WTC11 (cell line): ENCODE data around the gene KIF3A. TPM values are rescaled to one million over a fixed set of nuclear protein-coding genes. Genes with fewer than 3 reads are reported as not detected.

Experiments used
- ATAC-seq: fragments of 200-7000 bp; cut with Tn5 transposase; 2 replicates; pipeline ENCODE4 v1.10.0; 2021; ENCODE audit warnings: mild to moderate bottlenecking, moderate library complexity
- CTCF ChIA-PET: fragments of 300-600 bp; sonication (Branson Sonifier 250); formaldehyde crosslinking; loops from one replicate; lab custom pipeline; 2021; ENCODE audit warnings: antibody characterized with exemption; lab: Charles Lee
- POLR2A ChIA-PET: fragments of 350-600 bp; sonication (Branson Sonifier 250); formaldehyde crosslinking; loops from one replicate; lab custom pipeline; 2021; ENCODE audit warnings: antibody characterized with exemption; lab: Charles Lee
- DNase-seq: peaks from one replicate; pipeline ENCODE4 v3.0.0; 2021; ENCODE audit warnings: low spot score
- H3K27ac Mint-ChIP-seq: 2 replicates; pipeline ENCODE4 v1.8.0; 2021; ENCODE audit warnings: mixed read lengths
- H3K27me3 Mint-ChIP-seq: 2 replicates; pipeline ENCODE4 v1.8.0; 2021; ENCODE audit warnings: low read depth, mild to moderate bottlenecking, moderate library complexity, mixed read lengths
- H3K36me3 Mint-ChIP-seq: 2 replicates; pipeline ENCODE4 v1.8.0; 2021; ENCODE audit warnings: mixed read lengths
- H3K4me1 Mint-ChIP-seq: 2 replicates; pipeline ENCODE4 v1.8.0; 2022; ENCODE audit warnings: mixed read lengths
- H3K4me3 Mint-ChIP-seq: 2 replicates; pipeline ENCODE4 v1.8.0; 2021; ENCODE audit warnings: mild to moderate bottlenecking, moderate library complexity, mixed read lengths
- H3K9me3 Mint-ChIP-seq: 2 replicates; pipeline ENCODE4 v1.8.0; 2021; ENCODE audit warnings: mixed read lengths
- AFF4 ChIP-seq: sonication (generic); formaldehyde crosslinking; IDR thresholded peaks from 2 replicates; pipeline ENCODE4 v1.8.1; 2023; ENCODE audit warnings: mild to moderate bottlenecking, missing genetic modification reagents, borderline replicate concordance
- ATF6 ChIP-seq: sonication (generic); formaldehyde crosslinking; IDR thresholded peaks from 2 replicates; pipeline ENCODE4 v1.8.1; 2023; ENCODE audit warnings: mild to moderate bottlenecking, missing genetic modification reagents
- EMX1 ChIP-seq: fragments of 250-450 bp; sonication (Bioruptor Pico); IDR thresholded peaks from 2 replicates; pipeline ENCODE4 v1.8.0; 2021; ENCODE audit warnings: mild to moderate bottlenecking
- FOXP1 ChIP-seq: sonication (generic); formaldehyde crosslinking; IDR thresholded peaks from 2 replicates; pipeline ENCODE4 v1.8.0; 2022; ENCODE audit warnings: missing genetic modification reagents, mild to moderate bottlenecking, moderate library complexity, borderline replicate concordance
- JAZF1 ChIP-seq: fragments of 250-450 bp; sonication (Bioruptor Pico); IDR thresholded peaks from 2 replicates; pipeline ENCODE4 v1.9.0; 2021; ENCODE audit warnings: moderate library complexity, mild to moderate bottlenecking, inconsistent platforms
- MYBL2 ChIP-seq: sonication (generic); formaldehyde crosslinking; IDR thresholded peaks from 2 replicates; pipeline ENCODE4 v1.8.1; 2023; ENCODE audit warnings: mild to moderate bottlenecking, moderate library complexity, missing genetic modification reagents
- NFATC4 ChIP-seq: fragments of 250-450 bp; sonication (Bioruptor Pico); IDR thresholded peaks from 2 replicates; pipeline ENCODE4 v1.9.0; 2021; ENCODE audit warnings: mild to moderate bottlenecking
- NR2C2 ChIP-seq: sonication (generic); formaldehyde crosslinking; IDR thresholded peaks from 2 replicates; pipeline ENCODE4 v1.8.0; 2022; ENCODE audit warnings: mild to moderate bottlenecking, missing genetic modification reagents
- OVOL2 ChIP-seq: fragments of 250-450 bp; sonication (Bioruptor Pico); IDR thresholded peaks from 2 replicates; pipeline ENCODE4 v1.9.0; 2021; ENCODE audit warnings: mild to moderate bottlenecking, borderline replicate concordance
- PRRX2 ChIP-seq: fragments of 250-450 bp; sonication (Bioruptor Pico); IDR thresholded peaks from 2 replicates; pipeline ENCODE4 v1.8.0; 2021; ENCODE audit warnings: mild to moderate bottlenecking
- RORB ChIP-seq: fragments of 250-450 bp; sonication (Bioruptor Pico); IDR thresholded peaks from 2 replicates; pipeline ENCODE4 v1.9.0; 2021; ENCODE audit warnings: mild to moderate bottlenecking
- SMAD4 ChIP-seq: sonication (generic); formaldehyde crosslinking; IDR thresholded peaks from 2 replicates; pipeline ENCODE4 v1.8.0; 2022; ENCODE audit warnings: mild to moderate bottlenecking, missing genetic modification reagents
- TCF7 ChIP-seq: sonication (generic); formaldehyde crosslinking; IDR thresholded peaks from 2 replicates; pipeline ENCODE4 v1.8.0; 2022; ENCODE audit warnings: mild to moderate bottlenecking, low read depth, missing genetic modification reagents, moderate library complexity
- TEAD4 ChIP-seq: sonication (generic); formaldehyde crosslinking; IDR thresholded peaks from 2 replicates; pipeline ENCODE4 v1.8.0; 2022; ENCODE audit warnings: mild to moderate bottlenecking, missing genetic modification reagents
- ZBTB21 ChIP-seq: sonication (generic); formaldehyde crosslinking; IDR thresholded peaks from 2 replicates; pipeline ENCODE4 v1.8.1; 2023; ENCODE audit warnings: mild to moderate bottlenecking, missing genetic modification reagents, borderline replicate concordance
- total RNA-seq: library from RNA; stranded (reverse); gene quantifications from 3 replicates; pipeline ENCODE4 v1.2.3, GENCODE V29; 2021
- TF ChIP-seq, protein P1 (sequence below): sonication (generic); formaldehyde crosslinking; IDR thresholded peaks from 2 replicates; pipeline ENCODE4 v1.8.1; 2022; ENCODE audit warnings: missing genetic modification reagents, borderline replicate concordance
- TF ChIP-seq, protein P2 (sequence below): fragments of 250-450 bp; sonication (Bioruptor Pico); IDR thresholded peaks from 2 replicates; pipeline ENCODE4 v1.9.0; 2021; ENCODE audit warnings: mild to moderate bottlenecking, borderline replicate concordance
- TF ChIP-seq, protein P3 (sequence below): sonication (generic); formaldehyde crosslinking; IDR thresholded peaks from 2 replicates; pipeline ENCODE4 v1.8.1; 2022; ENCODE audit warnings: mild to moderate bottlenecking, missing genetic modification reagents, moderate library complexity, borderline replicate concordance
- TF ChIP-seq, protein P4 (sequence below): fragments of 250-450 bp; sonication (Bioruptor Pico); IDR thresholded peaks from 2 replicates; pipeline ENCODE4 v1.9.0; 2021; ENCODE audit warnings: mild to moderate bottlenecking

Gene KIF3A
- total RNA-seq, 1 experiment from 2014 or later, result 10.1 TPM

GRCh38 chr5:132752581-132753125 lies 15.3 kb upstream of the KIF3A start:
- DNase-seq (no peak), ATAC-seq (no peak)
- Mint-ChIP-seq H3K4me3 (no peak overlapping the region), H3K27ac (no peak overlapping the region), H3K4me1 (peaks cover 19% of the 10 kb centered on the region), H3K36me3 (no peaks in the 10 kb centered on the region), H3K9me3 (no peaks in the 10 kb centered on the region), H3K27me3 (peaks cover 32% of the 10 kb centered on the region)
- no peak for TF ChIP-seq MYBL2
- TF ChIP-seq, protein P1, sequence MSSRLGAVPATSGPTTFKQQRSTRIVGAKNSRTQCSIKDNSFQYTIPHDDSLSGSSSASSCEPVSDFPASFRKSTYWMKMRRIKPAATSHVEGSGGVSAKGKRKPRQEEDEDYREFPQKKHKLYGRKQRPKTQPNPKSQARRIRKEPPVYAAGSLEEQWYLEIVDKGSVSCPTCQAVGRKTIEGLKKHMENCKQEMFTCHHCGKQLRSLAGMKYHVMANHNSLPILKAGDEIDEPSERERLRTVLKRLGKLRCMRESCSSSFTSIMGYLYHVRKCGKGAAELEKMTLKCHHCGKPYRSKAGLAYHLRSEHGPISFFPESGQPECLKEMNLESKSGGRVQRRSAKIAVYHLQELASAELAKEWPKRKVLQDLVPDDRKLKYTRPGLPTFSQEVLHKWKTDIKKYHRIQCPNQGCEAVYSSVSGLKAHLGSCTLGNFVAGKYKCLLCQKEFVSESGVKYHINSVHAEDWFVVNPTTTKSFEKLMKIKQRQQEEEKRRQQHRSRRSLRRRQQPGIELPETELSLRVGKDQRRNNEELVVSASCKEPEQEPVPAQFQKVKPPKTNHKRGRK (CRISPR knock-in tag), result no peak
- no peak for TF ChIP-seq TEAD4
- no peak for TF ChIP-seq ATF6 (CRISPR knock-in tag)
- no peak for TF ChIP-seq ZBTB21 (CRISPR knock-in tag)
- TF ChIP-seq FOXP1 (CRISPR knock-in tag), result no peak
- ChIA-PET POLR2A (no interaction called here), CTCF (interaction anchor here (0.9 to 5.4 kb wide), 4 partner anchors 55 to 113 kb away, joined by 4 to 92 read pairs (median 30); partner anchors contain the start of genes GDF9, SOWAHA and UQCRQ)

DNA sequence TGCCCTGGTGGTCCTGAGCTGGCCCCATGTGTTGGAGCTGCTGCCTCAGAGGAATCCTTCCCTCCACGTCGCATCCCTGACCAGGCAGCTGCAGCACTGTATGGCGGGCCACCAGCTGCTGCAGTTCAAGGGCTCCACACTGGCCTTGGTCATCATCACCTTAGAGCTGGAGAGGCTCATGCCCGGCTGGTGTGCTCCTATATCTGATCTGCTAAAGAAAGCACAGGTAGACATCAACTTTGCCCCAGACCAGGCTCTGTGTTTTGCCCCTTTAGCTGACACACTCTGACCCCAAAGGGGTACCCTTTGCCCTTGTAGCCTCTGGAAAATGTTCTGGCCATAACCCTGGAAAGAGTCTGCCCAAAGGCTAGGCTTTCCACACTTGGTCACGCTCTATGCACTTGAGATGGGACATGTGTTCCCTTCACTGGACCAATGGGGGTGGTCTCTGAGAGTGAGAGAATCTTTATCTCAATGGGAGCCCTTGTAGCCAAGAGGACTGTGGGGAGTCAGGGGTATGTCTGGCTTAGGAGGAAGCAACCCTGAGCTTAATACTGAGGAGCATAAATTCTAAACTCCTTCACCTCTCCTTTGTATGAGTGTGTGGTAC lies 14.7 kb upstream of the KIF3A start:
- ATAC-seq (no peak), DNase-seq (no peak)
- Mint-ChIP-seq H3K4me1 (peaks cover 19% of the 10 kb centered on the region), H3K4me3 (no peak overlapping the region), H3K27me3 (peaks cover 32% of the 10 kb centered on the region), H3K27ac (no peak overlapping the region), H3K9me3 (no peaks in the 10 kb centered on the region), H3K36me3 (no peaks in the 10 kb centered on the region)
- ChIA-PET CTCF (interaction anchor here (2.5 kb wide), 1 partner anchor 68 kb away, joined by 8 read pairs; no protein-coding TSS in a partner anchor), POLR2A (no interaction called here)
- TF ChIP-seq SMAD4 (CRISPR knock-in tag), result no peak
- no peak for TF ChIP-seq NFATC4
- TF ChIP-seq, protein P2, sequence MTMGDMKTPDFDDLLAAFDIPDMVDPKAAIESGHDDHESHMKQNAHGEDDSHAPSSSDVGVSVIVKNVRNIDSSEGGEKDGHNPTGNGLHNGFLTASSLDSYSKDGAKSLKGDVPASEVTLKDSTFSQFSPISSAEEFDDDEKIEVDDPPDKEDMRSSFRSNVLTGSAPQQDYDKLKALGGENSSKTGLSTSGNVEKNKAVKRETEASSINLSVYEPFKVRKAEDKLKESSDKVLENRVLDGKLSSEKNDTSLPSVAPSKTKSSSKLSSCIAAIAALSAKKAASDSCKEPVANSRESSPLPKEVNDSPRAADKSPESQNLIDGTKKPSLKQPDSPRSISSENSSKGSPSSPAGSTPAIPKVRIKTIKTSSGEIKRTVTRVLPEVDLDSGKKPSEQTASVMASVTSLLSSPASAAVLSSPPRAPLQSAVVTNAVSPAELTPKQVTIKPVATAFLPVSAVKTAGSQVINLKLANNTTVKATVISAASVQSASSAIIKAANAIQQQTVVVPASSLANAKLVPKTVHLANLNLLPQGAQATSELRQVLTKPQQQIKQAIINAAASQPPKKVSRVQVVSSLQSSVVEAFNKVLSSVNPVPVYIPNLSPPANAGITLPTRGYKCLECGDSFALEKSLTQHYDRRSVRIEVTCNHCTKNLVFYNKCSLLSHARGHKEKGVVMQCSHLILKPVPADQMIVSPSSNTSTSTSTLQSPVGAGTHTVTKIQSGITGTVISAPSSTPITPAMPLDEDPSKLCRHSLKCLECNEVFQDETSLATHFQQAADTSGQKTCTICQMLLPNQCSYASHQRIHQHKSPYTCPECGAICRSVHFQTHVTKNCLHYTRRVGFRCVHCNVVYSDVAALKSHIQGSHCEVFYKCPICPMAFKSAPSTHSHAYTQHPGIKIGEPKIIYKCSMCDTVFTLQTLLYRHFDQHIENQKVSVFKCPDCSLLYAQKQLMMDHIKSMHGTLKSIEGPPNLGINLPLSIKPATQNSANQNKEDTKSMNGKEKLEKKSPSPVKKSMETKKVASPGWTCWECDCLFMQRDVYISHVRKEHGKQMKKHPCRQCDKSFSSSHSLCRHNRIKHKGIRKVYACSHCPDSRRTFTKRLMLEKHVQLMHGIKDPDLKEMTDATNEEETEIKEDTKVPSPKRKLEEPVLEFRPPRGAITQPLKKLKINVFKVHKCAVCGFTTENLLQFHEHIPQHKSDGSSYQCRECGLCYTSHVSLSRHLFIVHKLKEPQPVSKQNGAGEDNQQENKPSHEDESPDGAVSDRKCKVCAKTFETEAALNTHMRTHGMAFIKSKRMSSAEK, result no peak
- no peak for TF ChIP-seq AFF4
- TF ChIP-seq, protein P3, sequence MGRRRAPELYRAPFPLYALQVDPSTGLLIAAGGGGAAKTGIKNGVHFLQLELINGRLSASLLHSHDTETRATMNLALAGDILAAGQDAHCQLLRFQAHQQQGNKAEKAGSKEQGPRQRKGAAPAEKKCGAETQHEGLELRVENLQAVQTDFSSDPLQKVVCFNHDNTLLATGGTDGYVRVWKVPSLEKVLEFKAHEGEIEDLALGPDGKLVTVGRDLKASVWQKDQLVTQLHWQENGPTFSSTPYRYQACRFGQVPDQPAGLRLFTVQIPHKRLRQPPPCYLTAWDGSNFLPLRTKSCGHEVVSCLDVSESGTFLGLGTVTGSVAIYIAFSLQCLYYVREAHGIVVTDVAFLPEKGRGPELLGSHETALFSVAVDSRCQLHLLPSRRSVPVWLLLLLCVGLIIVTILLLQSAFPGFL (CRISPR knock-in tag), result no peak
- no peak for TF ChIP-seq RORB (CRISPR knock-in tag)
- TF ChIP-seq TCF7 (CRISPR knock-in tag), result no peak
- TF ChIP-seq, protein P4, sequence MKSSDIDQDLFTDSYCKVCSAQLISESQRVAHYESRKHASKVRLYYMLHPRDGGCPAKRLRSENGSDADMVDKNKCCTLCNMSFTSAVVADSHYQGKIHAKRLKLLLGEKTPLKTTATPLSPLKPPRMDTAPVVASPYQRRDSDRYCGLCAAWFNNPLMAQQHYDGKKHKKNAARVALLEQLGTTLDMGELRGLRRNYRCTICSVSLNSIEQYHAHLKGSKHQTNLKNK (CRISPR knock-in tag), result no peak
- TF ChIP-seq PRRX2 (CRISPR knock-in tag), result no peak
- no peak for TF ChIP-seq FOXP1 (CRISPR knock-in tag)
- no peak for TF ChIP-seq JAZF1
- no peak for TF ChIP-seq NR2C2 (CRISPR knock-in tag)
- TF ChIP-seq OVOL2 (CRISPR knock-in tag), result no peak
- no peak for TF ChIP-seq EMX1 (CRISPR knock-in tag)
